NCI-H1417 (cell line): ENCODE results near the gene TGFA.

Experiments
- DNase-seq, 3 experiments: peaks; one replicate each; lab custom pipeline; 2025; lab: John Stamatoyannopoulos, UW

TGFA gene

GRCh38 chr2:70463581-70463980, 90.0 kb downstream of the TGFA start:
- no peak for DNase-seq

- no peak for DNase-seq
Measured at GRCh38 chr2:70461981-70462876, 91.4 kb downstream of the TGFA start.

GRCh38 chr2:70461414-70461813, 92.2 kb downstream of the TGFA start:
- DNase-seq = no peak

GRCh38 chr2:70460333-70460732, 93.3 kb downstream of the TGFA start:
- DNase-seq = no peak

- no peak for DNase-seq
Measured at GRCh38 chr2:70458661-70459060, 95.0 kb downstream of the TGFA start.

GRCh38 chr2:70456585-70457495, 96.8 kb downstream of the TGFA start:
- DNase-seq = no peak

- no peak for DNase-seq
Measured at GRCh38 chr2:70454936-70455544, 98.6 kb downstream of the TGFA start.

GRCh38 chr2:70450641-70451250, 102.9 kb downstream of the TGFA start:
- DNase-seq = peak in 1 of 3 experiments; percentile 25

- no peak for DNase-seq
Measured at GRCh38 chr2:70448041-70448440, 105.6 kb downstream of the TGFA start.

- no peak for DNase-seq
Measured at GRCh38 chr2:70443726-70444125, 109.9 kb downstream of the TGFA start.

- no peak for DNase-seq
Measured at GRCh38 chr2:70443078-70443465, 110.6 kb downstream of the TGFA start.

- no peak for DNase-seq
Measured at GRCh38 chr2:70442301-70443077, 111.1 kb downstream of the TGFA start.

GRCh38 chr2:70440621-70441020, 113.0 kb downstream of the TGFA start:
- no peak for DNase-seq

- DNase-seq = no peak
Measured at GRCh38 chr2:70435138-70435537, 118.5 kb downstream of the TGFA start.

GRCh38 chr2:70433315-70433714, 120.3 kb downstream of the TGFA start:
- no peak for DNase-seq

- no peak for DNase-seq
Measured at GRCh38 chr2:70431716-70432347, 121.8 kb downstream of the TGFA start.

- DNase-seq = no peak
Measured at GRCh38 chr2:70426341-70426740, 127.3 kb downstream of the TGFA start.

GRCh38 chr2:70425682-70426301, 127.8 kb downstream of the TGFA start:
- no peak for DNase-seq

GRCh38 chr2:70420740-70421139, 132.9 kb downstream of the TGFA start:
- DNase-seq = no peak

- DNase-seq = peak in 2 of 3 experiments; percentile 48 to 95
Measured at GRCh38 chr2:70420143-70420542, 133.5 kb downstream of the TGFA start.
